Measurements from ENCODE around the gene UPK3A. TPM values are rescaled to one million over a fixed set of nuclear protein-coding genes. Genes with fewer than 3 reads are reported as not detected.
A peak's percentile ranks its signal among the peaks of the same experiment; 100 is the strongest.

Gene UPK3A
- total and polyA plus RNA-seq, 9 donors, result 0.19 to 4.3 (median 0.43) TPM; not detected in 5

DNA sequence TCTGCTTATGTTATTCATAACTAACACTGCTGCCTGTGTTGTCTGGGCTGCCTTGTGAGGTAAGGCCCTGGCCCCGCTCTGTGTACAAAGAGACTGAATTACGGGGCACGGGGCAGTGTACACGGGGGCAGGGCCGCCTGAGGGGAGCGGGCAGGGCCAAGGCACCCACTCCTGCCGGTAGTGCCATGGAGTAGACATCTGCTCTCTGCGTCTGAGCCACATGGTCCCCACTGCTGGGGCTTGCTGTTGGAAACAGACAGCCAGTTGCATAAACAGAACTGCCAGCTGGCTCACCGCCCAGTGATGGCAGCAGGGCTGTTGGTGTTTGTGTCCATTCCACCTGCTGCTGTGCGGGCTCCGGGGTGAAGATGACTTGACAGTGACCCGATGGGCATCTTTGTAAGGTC lies 44.8 kb downstream of the UPK3A start:
- Histone ChIP-seq H3K36me3 (ENCODE audit: control insufficient read depth, insufficient read depth, low read length) (peaks cover 49% of the 10 kb centered on the region), H3K4me1 (ENCODE audit: control insufficient read depth, insufficient read depth, low read length) (peaks cover 17% of the 10 kb centered on the region), H3K4me3 (ENCODE audit: low read length) (no peak overlapping the region), H3K27ac (ENCODE audit: low read length) (peak overlapping the region; percentile 84), H3K9me3 (replicated peaks; ENCODE audit: control insufficient read depth, low read depth, low read length) (no peaks in the 10 kb centered on the region), H3K27me3 (ENCODE audit: control insufficient read depth, insufficient read depth, low read length) (no peaks in the 10 kb centered on the region)
- 74% methylated on average over 11 of the region's 12 CpGs for WGBS (ENCODE audit: insufficient coverage)
- DNase-seq, result peak; percentile 91

DNA sequence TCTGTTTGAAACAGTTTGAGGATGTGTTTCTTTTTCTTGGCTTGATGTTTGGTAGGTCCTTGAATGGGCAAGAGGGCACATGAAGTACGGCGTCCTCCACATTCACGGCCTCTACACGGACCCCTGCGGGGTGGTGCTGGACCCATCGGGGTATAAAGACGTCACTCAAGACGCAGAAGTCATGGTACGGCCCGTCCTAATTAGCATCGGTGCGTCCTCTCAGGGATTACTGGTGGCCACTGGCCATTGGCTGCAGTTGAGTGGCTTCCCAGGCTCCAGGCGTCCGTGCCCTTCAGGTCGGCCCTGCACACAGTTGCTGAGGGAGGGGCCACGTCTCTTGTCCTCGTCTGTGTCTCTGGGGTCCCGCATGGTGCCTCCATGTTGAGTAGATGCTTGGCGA lies 45.8 kb downstream of the UPK3A start:
- peaks cover 27% of the 10 kb centered on the region for H3K4me1 ChIP-seq (ENCODE audit: control insufficient read depth, insufficient read depth, low read length)
- no peaks in the 10 kb centered on the region for H3K9me3 ChIP-seq (replicated peaks; ENCODE audit: control insufficient read depth, low read depth, low read length)
- no peak overlapping the region for H3K4me3 ChIP-seq (ENCODE audit: low read length)
- H3K27ac ChIP-seq (ENCODE audit: low read length), result no peak overlapping the region
- WGBS (ENCODE audit: insufficient coverage), result 93% methylated on average over 10 of the region's 19 CpGs
- peaks cover 45% of the 10 kb centered on the region for H3K36me3 ChIP-seq (ENCODE audit: control insufficient read depth, insufficient read depth, low read length)
- no peak for DNase-seq
- no peaks in the 10 kb centered on the region for H3K27me3 ChIP-seq (ENCODE audit: control insufficient read depth, insufficient read depth, low read length)

DNA sequence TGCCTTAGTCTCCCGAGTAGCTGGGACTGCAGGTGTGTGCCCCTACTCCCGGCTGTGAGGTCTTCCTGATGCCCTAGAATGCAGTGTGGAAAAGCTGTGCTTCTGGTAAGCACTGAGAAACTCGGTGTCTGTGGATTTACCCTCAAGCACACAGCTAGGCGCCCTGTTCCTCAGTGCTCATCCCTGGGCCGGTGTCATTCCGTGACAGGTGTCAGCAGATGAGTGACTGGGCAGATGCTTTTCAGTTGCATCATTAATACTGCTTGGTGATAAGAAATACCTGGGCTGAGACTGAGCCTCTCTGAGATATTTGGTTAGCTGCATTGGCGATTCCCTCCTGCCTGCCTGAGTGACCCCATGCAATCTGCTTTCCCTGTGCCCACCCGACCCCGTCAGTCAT lies 46.7 kb downstream of the UPK3A start:
- H3K4me1 ChIP-seq (ENCODE audit: control insufficient read depth, insufficient read depth, low read length), result peaks cover 35% of the 10 kb centered on the region
- no peak overlapping the region for H3K27ac ChIP-seq (ENCODE audit: low read length)
- DNase-seq, result no peak
- H3K9me3 ChIP-seq (replicated peaks; ENCODE audit: control insufficient read depth, low read depth, low read length), result no peaks in the 10 kb centered on the region
- H3K36me3 ChIP-seq (ENCODE audit: control insufficient read depth, insufficient read depth, low read length), result peaks cover 40% of the 10 kb centered on the region
- 85% methylated on average over 7 of the region's 9 CpGs for WGBS (ENCODE audit: insufficient coverage)
- H3K27me3 ChIP-seq (ENCODE audit: control insufficient read depth, insufficient read depth, low read length), result no peaks in the 10 kb centered on the region
- no peak overlapping the region for H3K4me3 ChIP-seq (ENCODE audit: low read length)

DNA sequence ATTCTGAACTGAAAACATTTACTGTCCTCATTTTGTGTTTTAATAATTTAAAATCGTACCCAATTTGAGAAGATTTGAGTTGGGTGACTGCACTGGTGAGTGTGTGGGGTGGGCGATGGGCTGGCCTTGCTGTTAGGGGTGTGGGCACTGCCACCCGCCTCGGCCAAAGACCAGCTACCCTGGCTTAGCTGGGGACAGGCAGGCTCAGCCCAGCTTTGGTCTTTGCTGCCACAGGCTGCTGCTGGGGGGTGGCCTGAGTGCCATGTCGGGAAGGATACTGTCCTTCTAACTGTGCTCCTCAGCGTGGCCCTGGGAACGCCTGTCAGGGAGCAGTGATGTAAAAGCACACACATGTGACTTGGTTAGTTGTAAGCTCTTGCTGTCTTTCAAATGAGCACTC lies 47.3 kb downstream of the UPK3A start:
- 97% methylated on average over 7 of the region's 7 CpGs for WGBS (ENCODE audit: insufficient coverage)
- Histone ChIP-seq H3K9me3 (replicated peaks; ENCODE audit: control insufficient read depth, low read depth, low read length) (no peaks in the 10 kb centered on the region), H3K27me3 (ENCODE audit: control insufficient read depth, insufficient read depth, low read length) (no peaks in the 10 kb centered on the region), H3K36me3 (ENCODE audit: control insufficient read depth, insufficient read depth, low read length) (peaks cover 44% of the 10 kb centered on the region), H3K4me1 (ENCODE audit: control insufficient read depth, insufficient read depth, low read length) (peaks cover 40% of the 10 kb centered on the region), H3K27ac (ENCODE audit: low read length) (no peak overlapping the region), H3K4me3 (ENCODE audit: low read length) (no peak overlapping the region)
- no peak for DNase-seq

DNA sequence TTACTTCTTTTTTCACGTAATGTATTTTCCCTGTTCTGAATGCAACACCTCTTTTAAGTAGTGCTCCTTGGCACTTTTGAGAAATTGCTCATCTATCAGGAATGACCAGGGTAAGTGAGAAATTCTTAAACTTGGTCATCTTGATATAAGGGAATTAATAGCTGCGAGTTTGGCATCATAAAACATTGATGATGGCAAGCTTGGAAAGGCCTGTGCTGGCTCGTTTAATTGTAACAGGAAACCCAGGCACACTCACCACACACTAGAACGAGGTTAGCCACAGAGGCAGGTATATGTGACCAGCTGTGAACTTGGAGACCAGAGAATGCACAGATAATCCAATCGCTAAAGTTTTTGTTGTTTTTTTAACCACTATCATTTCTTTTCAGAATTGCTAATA lies 49.3 kb downstream of the UPK3A start:
- H3K4me3 ChIP-seq (ENCODE audit: low read length), result no peak overlapping the region
- DNase-seq, result no peak
- peaks cover 40% of the 10 kb centered on the region for H3K36me3 ChIP-seq (ENCODE audit: control insufficient read depth, insufficient read depth, low read length)
- no peaks in the 10 kb centered on the region for H3K27me3 ChIP-seq (ENCODE audit: control insufficient read depth, insufficient read depth, low read length)
- H3K27ac ChIP-seq (ENCODE audit: low read length), result no peak overlapping the region
- no peaks in the 10 kb centered on the region for H3K9me3 ChIP-seq (replicated peaks; ENCODE audit: control insufficient read depth, low read depth, low read length)
- no CpG with 5 or more reads among the region's 5 CpGs for WGBS (ENCODE audit: insufficient coverage)
- H3K4me1 ChIP-seq (ENCODE audit: control insufficient read depth, insufficient read depth, low read length), result peaks cover 37% of the 10 kb centered on the region

DNA sequence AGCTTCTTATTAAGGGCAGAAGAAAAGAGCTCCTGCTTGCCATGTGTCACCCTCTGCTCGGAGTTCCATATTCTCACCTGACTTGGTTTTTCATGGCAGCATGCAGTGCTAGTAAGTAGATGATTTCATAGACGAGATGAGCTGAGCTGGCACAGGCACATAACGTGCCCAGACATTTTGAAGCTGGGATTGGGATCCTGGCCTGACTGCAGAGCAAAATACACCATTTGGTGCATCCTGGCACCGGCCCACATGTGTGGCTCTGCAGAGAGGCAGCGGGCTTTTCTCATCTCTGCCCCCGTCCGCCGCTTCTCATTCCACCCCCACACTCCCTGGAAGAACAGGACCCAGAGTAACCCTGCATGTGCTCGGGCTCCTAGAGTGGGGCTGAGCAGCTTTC lies 49.8 kb downstream of the UPK3A start:
- no peak overlapping the region for H3K27ac ChIP-seq (ENCODE audit: low read length)
- H3K4me3 ChIP-seq (ENCODE audit: low read length), result no peak overlapping the region
- H3K36me3 ChIP-seq (ENCODE audit: control insufficient read depth, insufficient read depth, low read length), result peaks cover 41% of the 10 kb centered on the region
- peak; percentile 37 for DNase-seq
- H3K9me3 ChIP-seq (replicated peaks; ENCODE audit: control insufficient read depth, low read depth, low read length), result no peaks in the 10 kb centered on the region
- H3K27me3 ChIP-seq (ENCODE audit: control insufficient read depth, insufficient read depth, low read length), result no peaks in the 10 kb centered on the region
- peaks cover 33% of the 10 kb centered on the region for H3K4me1 ChIP-seq (ENCODE audit: control insufficient read depth, insufficient read depth, low read length)
- WGBS (ENCODE audit: insufficient coverage), result 82% methylated on average over 8 of the region's 9 CpGs

DNA sequence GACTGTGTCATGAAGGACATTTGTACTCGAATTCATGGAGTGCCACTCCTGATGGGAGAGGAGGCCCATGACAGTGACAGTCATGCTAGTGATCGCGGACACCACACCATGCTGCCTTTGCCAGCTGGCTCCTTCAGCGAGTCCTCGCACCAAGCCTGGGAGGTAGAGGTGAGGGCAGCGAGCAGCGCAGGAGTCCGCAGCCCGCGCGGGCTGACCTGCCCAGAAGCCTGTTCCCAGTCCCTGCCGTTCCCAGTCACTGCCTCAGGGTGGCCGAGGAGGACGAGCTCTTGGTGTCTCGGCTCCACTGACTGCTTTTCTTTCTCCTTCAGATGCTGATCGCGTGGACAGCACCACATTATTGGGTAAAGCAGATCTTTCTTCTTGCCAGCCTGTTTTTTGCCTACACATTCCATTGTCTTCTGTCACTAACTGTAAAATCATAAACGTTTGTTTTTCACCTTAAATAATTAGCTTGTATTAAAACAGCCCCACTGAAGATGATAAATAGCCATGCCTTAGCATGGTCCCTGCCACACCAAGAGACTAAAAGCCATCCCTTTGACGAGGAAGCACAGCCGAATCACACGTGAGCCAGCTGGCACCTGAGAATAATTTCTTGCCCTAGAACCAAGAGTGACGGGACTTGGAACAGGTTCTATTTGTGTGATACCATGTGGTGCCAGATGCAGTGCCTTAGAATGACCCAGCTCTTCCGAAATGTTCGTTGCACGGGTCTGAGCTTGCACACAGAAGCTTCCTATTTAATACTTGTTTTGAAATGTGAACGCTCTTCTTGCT lies 50.5 kb downstream of the UPK3A start:
- Histone ChIP-seq H3K4me1 (ENCODE audit: control insufficient read depth, insufficient read depth, low read length) (peaks cover 33% of the 10 kb centered on the region), H3K27ac (ENCODE audit: low read length) (no peak overlapping the region), H3K4me3 (ENCODE audit: low read length) (no peak overlapping the region), H3K9me3 (replicated peaks; ENCODE audit: control insufficient read depth, low read depth, low read length) (no peaks in the 10 kb centered on the region), H3K36me3 (ENCODE audit: control insufficient read depth, insufficient read depth, low read length) (peaks cover 45% of the 10 kb centered on the region), H3K27me3 (ENCODE audit: control insufficient read depth, insufficient read depth, low read length) (no peaks in the 10 kb centered on the region)
- peak; percentile 42 for DNase-seq
- WGBS (ENCODE audit: insufficient coverage), result 62% methylated on average over 24 of the region's 26 CpGs

DNA sequence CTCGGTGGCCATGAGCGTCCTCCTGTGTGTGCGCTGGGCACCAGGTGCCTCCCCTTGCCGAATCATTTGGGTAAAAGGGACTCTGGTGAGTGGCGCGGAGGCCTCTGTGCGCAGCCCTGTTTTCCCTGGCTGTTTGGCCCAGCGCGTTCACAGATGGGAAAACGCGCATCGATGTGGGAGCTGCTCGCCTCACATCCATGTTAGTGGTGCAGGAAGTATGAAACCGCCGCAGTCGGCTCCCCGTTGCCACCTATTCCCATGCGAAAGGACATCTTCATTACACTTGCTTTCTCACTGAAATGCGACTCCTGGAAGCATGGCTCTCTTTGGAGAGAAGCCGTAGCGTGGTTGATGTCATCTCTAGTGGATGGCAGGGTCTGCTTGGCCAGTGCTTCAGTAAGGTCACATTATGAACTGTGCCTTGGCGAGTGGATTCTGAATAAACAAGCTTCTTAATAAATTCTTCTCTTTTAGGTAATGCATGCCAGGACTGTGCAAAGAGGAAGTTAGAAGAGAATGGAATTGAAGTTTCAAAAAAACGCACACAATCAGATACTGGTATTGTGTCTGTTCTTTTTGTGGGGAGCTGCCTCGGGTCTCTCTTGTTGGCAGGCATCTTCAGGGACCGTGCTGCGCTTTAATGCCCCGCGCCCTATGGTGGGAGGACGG lies 51.2 kb downstream of the UPK3A start:
- H3K9me3 ChIP-seq (replicated peaks; ENCODE audit: control insufficient read depth, low read depth, low read length), result no peaks in the 10 kb centered on the region
- WGBS (ENCODE audit: insufficient coverage), result 93% methylated on average over 22 of the region's 29 CpGs
- H3K36me3 ChIP-seq (ENCODE audit: control insufficient read depth, insufficient read depth, low read length), result peaks cover 44% of the 10 kb centered on the region
- H3K27me3 ChIP-seq (ENCODE audit: control insufficient read depth, insufficient read depth, low read length), result no peaks in the 10 kb centered on the region
- DNase-seq, result no peak
- peaks cover 35% of the 10 kb centered on the region for H3K4me1 ChIP-seq (ENCODE audit: control insufficient read depth, insufficient read depth, low read length)
- H3K4me3 ChIP-seq (ENCODE audit: low read length), result no peak overlapping the region
- peak overlapping the region; percentile 63 for H3K27ac ChIP-seq (ENCODE audit: low read length)

DNA sequence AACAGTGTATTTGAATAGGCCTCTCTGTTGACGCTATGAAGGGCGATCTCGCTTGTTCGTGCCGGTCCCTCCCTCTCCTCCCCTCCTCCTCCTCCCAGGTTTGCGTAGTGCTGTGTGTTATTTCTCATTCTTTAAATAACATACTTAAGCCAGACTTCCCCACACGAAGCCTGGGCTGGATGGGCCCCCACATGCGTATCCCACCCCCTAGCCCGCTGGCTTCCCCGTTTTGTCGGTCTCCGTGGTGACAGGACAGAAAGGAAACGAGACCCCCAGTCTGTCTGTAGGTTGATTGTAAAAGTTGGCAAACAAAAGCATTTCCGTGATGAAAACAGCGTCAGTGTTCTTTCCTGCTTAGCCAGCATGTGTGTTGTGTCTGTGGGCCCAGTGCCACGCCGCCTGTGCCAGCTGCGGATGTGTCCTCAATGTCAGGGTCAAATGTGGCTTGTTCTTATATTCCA lies 52.3 kb downstream of the UPK3A start:
- WGBS (ENCODE audit: insufficient coverage), result 10% methylated on average over 3 of the region's 18 CpGs
- Histone ChIP-seq H3K4me3 (ENCODE audit: low read length) (no peak overlapping the region), H3K36me3 (ENCODE audit: control insufficient read depth, insufficient read depth, low read length) (peaks cover 42% of the 10 kb centered on the region), H3K27me3 (ENCODE audit: control insufficient read depth, insufficient read depth, low read length) (no peaks in the 10 kb centered on the region), H3K27ac (ENCODE audit: low read length) (peak overlapping the region; percentile 63), H3K4me1 (ENCODE audit: control insufficient read depth, insufficient read depth, low read length) (peaks cover 39% of the 10 kb centered on the region), H3K9me3 (replicated peaks; ENCODE audit: control insufficient read depth, low read depth, low read length) (no peaks in the 10 kb centered on the region)
- peak; percentile 91 for DNase-seq

DNA sequence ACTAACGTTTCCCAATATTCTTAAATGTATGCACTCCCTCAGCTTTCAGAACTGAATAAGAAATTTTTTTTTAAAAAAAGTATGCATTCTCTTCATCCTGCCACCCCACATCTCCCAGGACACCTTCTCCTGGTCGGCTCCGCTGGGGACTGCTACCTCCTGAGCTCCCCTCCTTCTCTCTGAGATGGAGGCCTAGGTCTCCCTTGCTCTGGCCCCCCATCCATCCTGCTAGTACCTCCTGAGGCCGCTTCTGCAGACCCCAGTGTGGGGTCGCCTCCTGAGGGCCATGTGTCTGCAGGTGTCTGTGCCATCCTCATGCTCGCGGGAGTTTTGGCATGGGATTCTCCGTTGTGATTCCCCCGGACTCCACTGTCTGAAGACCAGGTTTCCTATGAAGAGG lies 52.8 kb downstream of the UPK3A start:
- Histone ChIP-seq H3K4me1 (ENCODE audit: control insufficient read depth, insufficient read depth, low read length) (peaks cover 39% of the 10 kb centered on the region), H3K36me3 (ENCODE audit: control insufficient read depth, insufficient read depth, low read length) (peaks cover 40% of the 10 kb centered on the region), H3K27ac (ENCODE audit: low read length) (peak overlapping the region; percentile 4), H3K27me3 (ENCODE audit: control insufficient read depth, insufficient read depth, low read length) (no peaks in the 10 kb centered on the region), H3K9me3 (replicated peaks; ENCODE audit: control insufficient read depth, low read depth, low read length) (no peaks in the 10 kb centered on the region), H3K4me3 (ENCODE audit: low read length) (no peak overlapping the region)
- DNase-seq, result no peak
- WGBS (ENCODE audit: insufficient coverage), result 83% methylated on average over 6 of the region's 9 CpGs
